Measurements from ENCODE around the gene BANK1. TPM values are rescaled to one million over a fixed set of nuclear protein-coding genes. Genes with fewer than 3 reads are reported as not detected.

Gene BANK1
- total and polyA plus RNA-seq, 2 donors (not counting 1 experiment from before 2014, with no cell fraction given), result 353 to 354 TPM

GRCh38 chr4:101774807-101775206 is 15.7 kb upstream of the BANK1 start:
- H3K36me3 ChIP-seq (replicated peaks in 1 of 2; ENCODE audit: control extremely low read depth in 1 of 2, control insufficient read depth in 1 of 2, extremely low read depth in 1 of 2, insufficient read depth in 2 of 2, low read length in 1 of 2), result no peaks in the 10 kb centered on the region
- H2AFZ ChIP-seq (ENCODE audit: insufficient read depth, low read depth, low read length, poor library complexity, severe bottlenecking), result no peak overlapping the region
- intact Hi-C loops (cut with micrococcal nuclease), result no loop called here
- H3K27me3 ChIP-seq (replicated peaks in 1 of 4; ENCODE audit: control extremely low read depth in 1 of 4, control insufficient read depth in 3 of 4, insufficient read depth in 4 of 4, low read length in 3 of 4), result no peaks in the 10 kb centered on the region
- peaks cover 6 to 9% of the 10 kb centered on the region in 2 donors for H3K4me1 ChIP-seq (ENCODE audit: control insufficient read depth in 2 of 2, insufficient read depth in 2 of 2, low read length in 2 of 2)
- H3K27ac Mint-ChIP-seq, result no peak overlapping the region
- no peak overlapping the region for H3K27ac ChIP-seq (ENCODE audit: low read length in 2 of 2)
- no peak overlapping the region for H3K4me2 ChIP-seq (replicated peaks; ENCODE audit: low read depth, low read length, poor library complexity, severe bottlenecking)
- ChIA-PET POLR2A (interaction anchor here (0.6 kb wide), 1 partner anchor 1857 kb away, joined by 5 read pairs; no protein-coding TSS in a partner anchor), CTCF (no interaction called here)
- H3K9me3 Mint-ChIP-seq (ENCODE audit: insufficient read depth), result peaks cover 9% of the 10 kb centered on the region
- no peaks in the 10 kb centered on the region for H3K27me3 Mint-ChIP-seq
- H3K79me2 ChIP-seq (ENCODE audit: control insufficient read depth, insufficient read depth, low read length), result no peaks in the 10 kb centered on the region
- H4K20me1 ChIP-seq (ENCODE audit: control insufficient read depth, insufficient read depth, low read length, poor library complexity, severe bottlenecking), result no peaks in the 10 kb centered on the region
- 67% methylated on average over 1 of the region's 1 CpG for WGBS (ENCODE audit: insufficient coverage)
- DNase-seq, result no peak
- ATAC-seq (ENCODE audit: low read depth), result no peak
- no peak overlapping the region for H3K4me3 Mint-ChIP-seq
- H3K9me3 ChIP-seq (ENCODE audit: control extremely low read depth in 1 of 3, control insufficient read depth in 2 of 3, insufficient read depth in 1 of 3, low read length in 2 of 3), result peaks cover 5 to 21% (median 12%) of the 10 kb centered on the region in 3 donors
- peaks cover 34% of the 10 kb centered on the region for H3K4me1 Mint-ChIP-seq
- no peak overlapping the region for H3K4me3 ChIP-seq (ENCODE audit: control extremely low read depth in 1 of 5, extremely low read depth in 1 of 5, insufficient read depth in 1 of 5, low read depth in 2 of 5, low read length in 4 of 5)
- TF ChIP-seq CTCF (IDR thresholded peaks at IDR 0.05), result no peak
- no peak for TF ChIP-seq EZH2 (IDR thresholded peaks at IDR 0.05; ENCODE audit: borderline replicate concordance, insufficient read depth, low read depth, low read length, poor library complexity, severe bottlenecking)
- no peak overlapping the region for H3K9ac ChIP-seq (ENCODE audit: low read length)

- ATAC-seq (ENCODE audit: low read depth) (peak; percentile 75), DNase-seq (no peak)
- no peaks in the 10 kb centered on the region for H3K27me3 Mint-ChIP-seq
- POLR2A ChIA-PET, result no interaction called here
- Histone ChIP-seq H4K20me1 (ENCODE audit: control insufficient read depth, insufficient read depth, low read length, poor library complexity, severe bottlenecking) (no peaks in the 10 kb centered on the region), H3K27me3 (replicated peaks in 1 of 4; ENCODE audit: control extremely low read depth in 1 of 4, control insufficient read depth in 3 of 4, insufficient read depth in 4 of 4, low read length in 3 of 4) (no peaks in the 10 kb centered on the region), H3K79me2 (ENCODE audit: control insufficient read depth, insufficient read depth, low read length) (peaks cover 5% of the 10 kb centered on the region), H3K27ac (ENCODE audit: low read length in 2 of 2) (no peak overlapping the region), H3K36me3 (replicated peaks in 1 of 2; ENCODE audit: control extremely low read depth in 1 of 2, control insufficient read depth in 1 of 2, extremely low read depth in 1 of 2, insufficient read depth in 2 of 2, low read length in 1 of 2) (no peaks in the 10 kb centered on the region), H3K4me1 (ENCODE audit: control insufficient read depth in 2 of 2, insufficient read depth in 2 of 2, low read length in 2 of 2) (peaks cover 6 to 9% of the 10 kb centered on the region in 2 donors), H2AFZ (ENCODE audit: insufficient read depth, low read depth, low read length, poor library complexity, severe bottlenecking) (no peak overlapping the region), H3K9ac (ENCODE audit: low read length) (no peak overlapping the region), H3K4me2 (replicated peaks; ENCODE audit: low read depth, low read length, poor library complexity, severe bottlenecking) (no peak overlapping the region), H3K4me3 (ENCODE audit: control extremely low read depth in 1 of 5, extremely low read depth in 1 of 5, insufficient read depth in 1 of 5, low read depth in 2 of 5, low read length in 4 of 5) (no peak overlapping the region), H3K9me3 (ENCODE audit: control extremely low read depth in 1 of 3, control insufficient read depth in 2 of 3, insufficient read depth in 1 of 3, low read length in 2 of 3) (peaks cover 0 to 12% (median 2%) of the 10 kb centered on the region in 3 donors)
- peaks cover 29% of the 10 kb centered on the region for H3K4me1 Mint-ChIP-seq
- CTCF ChIA-PET, result interaction anchor here (1.1 to 1.2 kb wide), 2 partner anchors 47 to 608 kb away, joined by 3 read pairs; no protein-coding TSS in a partner anchor
- peak overlapping the region; percentile 42 for H3K27ac Mint-ChIP-seq
- H3K9me3 Mint-ChIP-seq (ENCODE audit: insufficient read depth), result no peaks in the 10 kb centered on the region
- no CpG with 5 or more reads among the region's 1 CpG for WGBS (ENCODE audit: insufficient coverage)
- TF ChIP-seq EZH2 (IDR thresholded peaks at IDR 0.05; ENCODE audit: borderline replicate concordance, insufficient read depth, low read depth, low read length, poor library complexity, severe bottlenecking) (no peak), CTCF (IDR thresholded peaks at IDR 0.05) (no peak)
- no peak overlapping the region for H3K4me3 Mint-ChIP-seq
- intact Hi-C loops (cut with micrococcal nuclease), result no loop called here
Measured at GRCh38 chr4:101777431-101777830, 13.1 kb upstream of the BANK1 start.

Data from B cell (primary cell).